ENCODE data around the gene CUTC.
"Not testable (repeated sequence)": the region's sequence is repeated elsewhere in the genome, so short reads cannot be mapped to it uniquely, and the experiment has no call there.

Gene CUTC

DNA sequence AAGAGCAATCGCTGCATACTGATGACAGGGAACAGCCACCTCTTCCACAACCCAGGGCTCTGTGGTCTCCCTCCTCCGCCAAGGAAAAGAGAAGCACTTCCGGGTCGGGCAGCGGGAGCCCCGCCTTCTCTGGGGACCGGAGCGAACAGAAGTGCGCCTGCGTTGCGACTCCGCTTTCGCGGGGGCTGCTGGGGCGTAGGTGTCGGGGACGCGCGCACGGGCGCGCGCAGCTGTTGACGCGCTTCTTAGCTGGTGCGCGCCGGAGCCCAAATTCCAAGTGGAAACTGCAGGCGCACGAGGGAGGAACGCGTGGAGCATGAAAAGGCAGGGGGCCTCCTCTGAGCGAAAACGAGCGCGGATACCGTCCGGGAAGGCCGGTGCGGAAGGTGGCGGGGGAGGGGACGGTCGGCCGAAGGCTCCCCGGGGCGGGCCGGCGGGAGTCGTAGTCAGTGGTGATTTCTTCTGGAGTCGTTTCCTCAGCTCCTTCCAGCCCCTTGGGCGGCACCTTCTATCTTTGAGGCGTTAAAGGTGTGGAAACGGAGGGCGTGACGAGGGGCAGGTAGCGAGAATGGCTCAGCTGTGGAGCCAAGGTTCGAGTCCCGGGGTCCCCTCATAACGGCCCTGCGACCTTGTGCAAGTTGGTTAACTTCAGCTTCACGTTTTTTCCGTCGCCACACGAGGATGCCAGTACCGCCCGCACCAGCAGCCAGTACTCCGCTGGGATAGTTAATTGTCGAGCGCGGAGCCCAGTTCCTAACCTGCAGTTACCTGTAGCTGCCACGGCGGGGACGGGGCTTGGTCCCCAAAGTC, at the start of gene CUTC, which contains the start of gene COX15:
Gene CUTC, plus strand, starts transcription at position 202 of the 810 bp plus-strand sequence. Its CDS starts 115 bp downstream, at position 317.
Gene COX15, minus strand, starts transcription at position 95 of the 810 bp plus-strand sequence. Its CDS starts 78 bp downstream, at position 17.
- DNase-seq (ENCODE audit: low read depth): peak; percentile 89

GRCh38 chr10:99682752-99683151, 49.3 kb upstream of the CUTC start:
- DNase-seq (ENCODE audit: low read depth): no peak

DNA sequence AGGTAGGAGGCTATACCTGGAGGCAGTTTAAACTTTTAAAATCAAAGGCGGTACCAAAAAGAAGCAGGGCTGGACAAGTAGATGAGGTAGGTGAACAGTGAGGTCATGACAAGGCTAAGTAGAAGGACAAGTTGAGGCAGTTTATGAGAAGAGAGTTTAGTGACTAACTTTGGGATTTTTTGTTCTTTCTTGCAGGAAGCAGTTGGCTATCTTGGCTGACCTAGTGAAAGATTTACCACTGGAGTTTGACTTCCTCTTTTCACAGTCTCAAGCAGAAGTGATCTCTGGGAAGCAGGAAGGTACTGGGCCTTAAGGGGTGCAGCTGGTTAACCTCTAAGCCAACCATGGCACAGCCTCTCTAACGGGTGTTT, 46.5 kb upstream of the CUTC start:
- DNase-seq (ENCODE audit: low read depth): no peak

DNA sequence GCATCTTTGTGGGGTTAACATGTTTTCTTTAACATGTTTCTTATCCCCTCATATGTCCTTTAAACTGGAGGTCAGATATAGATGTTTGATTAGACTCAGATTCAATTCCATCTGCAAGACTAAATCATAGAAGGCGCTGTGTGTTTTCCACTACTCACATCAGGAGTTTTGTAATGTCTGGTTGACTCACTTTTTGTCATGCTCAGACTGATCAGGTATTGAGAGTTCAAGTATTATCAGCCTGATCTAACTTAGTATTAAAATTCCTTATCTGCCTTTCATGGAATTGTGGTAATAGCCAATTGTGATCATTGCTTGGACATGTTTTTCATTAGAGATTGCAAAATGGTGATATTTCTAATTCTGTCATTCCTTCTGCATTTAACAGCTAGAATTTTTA, 42.6 kb upstream of the CUTC start:
- no peak for DNase-seq (ENCODE audit: low read depth)

GRCh38 chr10:99693933-99694583, 38.0 kb upstream of the CUTC start:
- no peak for DNase-seq (ENCODE audit: low read depth)

DNA sequence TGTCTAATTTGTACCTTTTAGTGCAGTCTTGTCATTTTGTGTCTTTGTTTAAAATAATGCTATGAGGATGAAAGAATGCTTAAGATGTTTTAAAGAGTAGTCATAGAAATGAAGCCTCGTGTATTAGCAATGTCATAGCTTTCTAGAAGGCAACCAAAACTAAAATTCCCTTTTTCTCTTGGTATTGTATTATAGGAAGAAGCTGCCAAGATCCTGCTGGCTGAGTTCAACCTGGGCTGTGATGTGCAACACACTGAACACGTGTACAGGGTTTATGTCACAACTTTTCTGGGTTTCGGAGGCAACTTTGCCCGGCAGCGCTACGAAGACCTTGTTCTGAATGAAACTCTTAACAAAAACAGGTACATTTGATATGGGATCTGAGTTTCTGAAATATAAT, 36.3 kb upstream of the CUTC start:
- DNase-seq (ENCODE audit: low read depth): no peak

DNA sequence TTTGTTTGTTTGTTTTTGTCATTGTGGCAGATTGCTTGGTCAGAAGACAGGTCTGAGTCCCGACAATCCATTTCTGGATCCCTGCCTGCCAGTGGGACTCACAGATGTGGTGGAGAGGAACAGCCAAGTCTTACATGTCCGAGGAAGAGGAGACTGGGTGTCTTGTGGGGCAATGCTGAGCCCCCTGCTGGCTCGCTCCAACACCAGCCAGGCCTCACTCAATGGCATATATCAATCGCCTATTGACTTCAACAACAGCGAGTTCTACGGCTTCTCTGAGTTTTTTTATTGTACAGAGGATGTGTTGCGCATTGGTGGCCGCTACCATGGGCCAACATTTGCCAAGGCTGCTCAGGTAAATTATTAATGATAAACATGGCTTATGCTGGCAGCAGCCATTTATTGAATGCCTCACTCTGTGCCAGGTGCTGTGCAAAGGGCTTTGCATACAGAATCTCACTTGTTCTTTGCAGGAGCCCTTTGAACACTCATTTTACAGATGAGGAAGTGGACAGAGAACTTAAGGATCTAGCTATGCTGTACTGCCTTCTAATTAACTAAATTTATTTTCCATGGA, 33.4 kb upstream of the CUTC start:
- no peak for DNase-seq (ENCODE audit: low read depth)

DNA sequence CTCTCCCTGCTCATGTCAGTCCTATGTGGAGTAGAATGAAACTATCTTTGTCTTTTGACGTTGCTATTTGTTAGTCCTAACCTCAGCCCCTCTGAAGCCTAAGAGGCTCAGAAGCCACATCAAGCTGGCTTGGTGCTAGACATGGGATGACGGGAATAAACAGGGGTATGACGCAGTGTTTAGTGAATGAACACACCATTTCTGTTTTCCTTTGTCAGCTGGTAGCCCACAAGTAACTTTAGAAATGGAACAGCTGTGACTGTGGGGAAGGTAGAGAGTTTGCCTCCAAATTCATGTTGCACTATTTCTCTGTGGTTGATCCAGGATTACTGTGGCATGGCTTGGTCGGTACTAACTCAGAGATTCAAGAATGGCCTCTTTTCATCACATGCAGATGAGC, 31.4 kb upstream of the CUTC start:
- no peak for DNase-seq (ENCODE audit: low read depth)

- no peak for DNase-seq (ENCODE audit: low read depth)
Measured at GRCh38 chr10:99708428-99709012, 23.5 kb upstream of the CUTC start.

DNA sequence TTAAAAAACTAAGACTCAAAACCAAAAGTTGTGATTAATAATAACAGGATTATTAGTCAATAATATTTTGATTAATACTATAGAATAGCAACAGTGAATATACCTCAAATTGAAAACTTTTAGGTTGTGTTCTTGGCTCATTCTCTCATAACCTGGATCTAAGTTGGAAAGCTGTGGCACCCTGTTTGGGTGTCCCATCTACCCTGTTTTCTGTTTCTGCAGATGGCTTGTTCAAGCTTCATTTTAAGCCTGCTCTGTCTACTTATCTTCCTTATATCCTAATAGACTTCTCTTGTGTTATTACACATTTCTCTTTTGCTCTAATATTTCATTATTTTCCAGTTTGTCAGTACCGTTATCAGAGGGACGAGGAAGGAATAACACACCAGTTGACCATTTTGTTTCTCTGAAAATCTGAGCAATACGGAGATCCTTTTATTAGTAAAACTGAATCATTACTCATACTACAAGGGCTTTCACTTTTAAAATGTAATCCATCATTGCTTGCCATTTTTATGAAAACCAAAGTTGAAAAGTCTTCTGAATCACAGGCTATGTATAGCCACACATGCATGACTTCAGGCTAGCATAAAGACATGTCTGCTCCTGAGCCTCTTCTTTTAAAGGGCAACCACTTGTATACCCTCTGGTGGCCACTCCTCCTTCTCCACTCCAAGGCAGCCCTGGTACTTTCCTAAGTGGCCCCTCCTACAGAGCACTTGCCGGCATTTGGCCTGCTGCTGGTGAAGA, 22.4 kb upstream of the CUTC start:
- DNase-seq (ENCODE audit: low read depth): no peak

DNA sequence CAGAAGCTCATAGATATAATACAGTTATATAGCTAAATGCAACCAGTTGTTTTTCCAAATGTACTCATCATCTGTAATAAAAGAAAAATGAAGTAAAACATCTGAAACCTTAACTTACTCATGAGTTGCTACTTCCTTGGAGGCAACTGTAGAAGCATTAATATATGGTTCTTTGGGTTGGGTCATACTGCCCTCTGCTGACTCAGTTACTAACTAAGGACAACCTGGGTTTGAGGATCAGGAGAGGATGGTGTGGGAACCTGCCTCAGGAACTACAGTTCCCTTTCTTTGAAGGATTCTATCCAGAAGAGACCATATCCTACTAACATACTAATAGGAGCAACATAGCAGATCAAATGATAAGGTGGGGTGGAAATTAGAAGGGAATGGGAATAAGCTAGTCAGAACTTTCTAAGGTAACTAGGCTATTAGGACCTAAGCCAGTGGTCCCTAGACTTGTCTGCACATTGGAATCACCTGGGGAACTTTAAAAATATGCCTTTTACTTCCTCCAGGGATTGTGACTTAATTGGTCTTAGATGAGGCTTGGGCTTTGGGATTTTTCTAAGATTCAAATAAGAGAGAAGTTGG, 20.8 kb upstream of the CUTC start:
- no peak for DNase-seq (ENCODE audit: low read depth)

DNA sequence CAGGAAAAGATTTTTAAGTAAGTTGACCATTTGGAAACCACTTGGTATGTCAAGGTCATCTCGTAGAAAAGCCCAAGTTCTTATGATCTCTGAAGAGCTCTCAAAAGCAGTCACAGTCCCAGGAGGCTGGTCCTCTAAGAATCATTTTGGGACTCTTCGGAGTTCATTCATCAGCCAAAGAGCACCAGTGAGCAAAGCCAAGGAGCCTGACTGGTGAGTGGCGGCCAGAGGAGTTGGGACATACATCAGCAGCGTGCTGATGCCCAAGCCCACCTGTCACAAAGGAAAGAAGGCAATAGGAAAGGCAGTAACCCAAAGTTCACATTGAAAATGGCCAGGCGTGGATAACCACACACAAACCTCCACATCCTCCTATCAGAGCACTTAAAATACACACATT, 17.6 kb upstream of the CUTC start:
- no peak for DNase-seq (ENCODE audit: low read depth)

- DNase-seq (ENCODE audit: low read depth): no peak
Measured at GRCh38 chr10:99720387-99720786, 11.6 kb upstream of the CUTC start.

GRCh38 chr10:99730026-99730425, 2.0 kb upstream of the CUTC start:
- DNase-seq (ENCODE audit: low read depth): no peak

DNA sequence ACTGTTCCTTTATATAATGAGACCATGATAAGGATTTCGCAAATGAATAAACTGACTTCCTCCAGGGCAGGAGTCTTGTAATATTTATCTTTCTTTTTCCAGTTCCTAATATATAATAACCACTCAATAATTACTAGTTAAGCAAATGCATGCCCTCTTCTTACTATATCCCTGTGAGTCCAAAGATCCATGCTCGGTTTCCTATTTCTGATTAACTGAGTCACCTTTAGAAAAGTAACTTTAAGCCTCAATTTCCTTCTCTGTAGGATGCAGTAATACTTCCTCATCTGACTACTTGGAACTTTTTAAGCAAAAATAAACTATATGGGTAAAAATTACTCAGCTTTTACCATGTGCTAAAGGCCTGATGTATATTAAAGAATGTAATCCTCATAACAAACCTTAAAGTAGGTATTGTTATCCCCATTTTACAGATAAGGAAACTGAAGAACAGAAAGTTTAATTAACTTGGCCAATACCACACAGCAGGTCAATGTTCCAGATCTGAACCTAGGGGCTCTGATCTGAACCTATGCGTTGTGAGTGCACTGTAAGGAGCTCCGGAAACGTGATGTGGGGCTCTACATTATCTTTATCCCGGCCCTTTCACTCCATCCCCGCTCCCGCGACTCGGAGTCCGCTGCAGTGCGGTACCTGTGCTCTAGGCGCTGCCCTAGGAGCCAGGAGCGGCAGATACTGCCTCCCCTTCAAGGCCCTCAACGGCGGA, 565 bp upstream of the CUTC start:
- no peak for DNase-seq (ENCODE audit: low read depth)

DNA sequence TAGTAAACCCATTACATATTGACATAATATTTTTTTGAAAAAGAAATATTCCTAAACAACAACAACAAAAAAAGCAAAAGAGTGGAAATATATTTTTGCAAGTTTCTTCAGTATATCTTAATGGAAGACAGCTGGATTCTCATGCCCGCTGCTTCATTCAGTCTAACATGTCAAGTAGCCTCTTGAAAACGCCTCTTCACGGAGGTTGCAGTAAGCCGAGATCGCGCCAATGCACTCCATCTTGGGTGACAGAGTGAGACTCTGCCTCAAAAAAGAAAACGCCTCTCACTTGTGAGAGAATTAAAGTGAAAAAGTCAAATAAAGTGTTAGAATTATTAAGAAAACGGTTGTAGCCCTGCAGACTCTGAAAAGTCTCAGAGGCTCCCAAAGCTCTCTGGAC, 1.3 kb downstream of the CUTC start:
- DNase-seq (ENCODE audit: low read depth): no peak

DNA sequence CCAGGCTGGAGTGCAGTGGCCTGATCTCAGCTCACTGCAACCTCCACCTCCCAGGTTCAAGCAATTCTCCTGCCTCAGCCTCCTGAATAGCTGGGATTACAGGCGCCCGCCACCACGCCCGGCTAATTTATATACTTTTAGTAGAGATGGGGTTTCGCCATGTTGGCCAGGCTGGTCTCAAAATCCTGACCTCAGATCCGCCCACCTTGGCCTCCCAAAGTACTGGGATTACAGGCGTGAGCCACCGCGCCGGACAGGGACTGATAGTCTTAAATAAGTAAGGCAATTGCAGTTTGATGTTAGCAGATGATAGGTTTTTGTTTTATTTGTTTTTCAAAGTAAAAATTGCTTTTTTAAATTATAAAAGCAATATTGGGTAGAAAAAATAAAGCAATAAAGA, 2.1 kb downstream of the CUTC start:
- not testable (repeated sequence) for DNase-seq (ENCODE audit: low read depth)

- DNase-seq (ENCODE audit: low read depth): no peak
Measured at GRCh38 chr10:99740260-99740659, 8.2 kb downstream of the CUTC start.

GRCh38 chr10:99740933-99741559, 9.0 kb downstream of the CUTC start:
- no peak for DNase-seq (ENCODE audit: low read depth)

DNA sequence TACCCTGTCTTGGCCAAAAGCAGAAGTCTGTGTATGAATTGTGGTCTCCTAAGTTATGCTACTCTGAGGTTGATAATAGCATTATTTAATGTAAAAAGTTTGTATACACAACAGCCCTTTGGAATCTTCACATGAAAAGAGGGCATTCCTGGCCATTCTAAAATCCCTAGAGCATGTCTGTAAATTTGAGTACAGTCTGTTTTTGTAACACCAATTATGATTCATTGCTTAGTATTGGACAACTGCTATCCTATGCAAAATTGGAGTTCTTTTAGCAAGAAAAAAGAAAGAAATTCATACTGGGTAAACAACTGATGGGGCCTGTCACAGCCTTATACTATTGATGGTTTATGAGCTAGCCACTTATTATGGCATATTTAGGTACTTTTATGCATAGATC, 10.2 kb downstream of the CUTC start:
- DNase-seq (ENCODE audit: low read depth): no peak

GRCh38 chr10:99742701-99743100, 10.7 kb downstream of the CUTC start:
- no peak for DNase-seq (ENCODE audit: low read depth)
